HG03460 (cell line): ENCODE results near the gene RICTOR.

ENCODE experiments used
- ATAC-seq: cut with Tn5 transposase; IDR thresholded peaks from one replicate; pipeline ENCODE4 v1.9.1; 2021; ENCODE audit not compliant: unreplicated experiment

Gene RICTOR

DNA sequence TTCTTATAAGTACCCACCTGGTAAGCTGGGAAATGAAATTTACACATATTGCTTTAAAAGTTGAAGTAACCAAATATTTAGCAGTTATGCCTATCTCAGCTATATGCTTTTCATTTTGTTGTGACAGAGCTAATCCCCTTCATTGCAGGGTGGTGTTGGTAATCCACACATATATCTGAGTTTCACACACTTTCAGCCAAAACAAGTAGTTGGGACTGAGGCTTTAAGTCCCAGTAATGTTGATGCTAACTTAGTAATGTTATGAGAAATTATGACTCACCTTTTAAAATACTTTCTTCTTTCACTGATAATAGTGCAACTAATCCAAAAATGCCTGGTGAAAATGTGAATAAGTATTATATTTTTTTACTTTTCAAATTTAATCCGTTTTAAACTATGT is 19.2 kb upstream of the RICTOR start:
- no peak for ATAC-seq

DNA sequence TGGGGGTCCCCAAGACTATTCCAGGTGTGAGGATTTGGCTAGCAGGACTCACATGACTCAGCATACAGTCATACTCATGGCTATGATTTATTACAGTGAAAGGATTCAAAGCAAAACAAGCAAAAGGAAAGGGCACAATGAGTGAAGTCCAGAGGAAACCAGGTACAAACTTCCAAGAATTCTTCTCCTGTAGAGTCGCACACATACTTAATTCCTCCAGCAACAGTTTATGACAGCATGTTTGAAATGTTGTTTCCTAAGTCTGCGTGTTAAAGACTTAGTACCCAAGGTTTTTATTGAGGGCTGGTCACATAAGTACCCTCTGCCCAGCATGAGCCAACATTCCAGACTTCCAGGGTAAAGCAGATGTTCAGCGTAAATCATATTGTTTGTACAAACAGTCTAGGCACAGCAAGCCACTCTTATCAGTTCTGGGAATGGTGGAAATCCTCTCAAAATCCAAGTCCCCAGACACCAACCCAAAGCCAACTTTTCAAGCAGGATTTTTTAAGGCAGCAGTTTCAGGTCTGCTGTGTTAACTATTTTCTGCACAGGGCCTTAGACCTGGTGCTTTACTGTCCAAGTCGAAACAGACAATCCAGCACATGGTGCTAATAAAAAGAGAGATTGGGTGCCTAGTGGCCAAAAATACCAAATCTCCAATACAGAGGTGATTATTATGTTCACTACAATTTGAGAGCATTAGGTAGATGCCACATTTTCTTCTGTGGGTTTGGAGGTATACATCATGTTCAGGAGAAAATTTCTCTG is 18.6 kb upstream of the RICTOR start:
- ATAC-seq: no peak

DNA sequence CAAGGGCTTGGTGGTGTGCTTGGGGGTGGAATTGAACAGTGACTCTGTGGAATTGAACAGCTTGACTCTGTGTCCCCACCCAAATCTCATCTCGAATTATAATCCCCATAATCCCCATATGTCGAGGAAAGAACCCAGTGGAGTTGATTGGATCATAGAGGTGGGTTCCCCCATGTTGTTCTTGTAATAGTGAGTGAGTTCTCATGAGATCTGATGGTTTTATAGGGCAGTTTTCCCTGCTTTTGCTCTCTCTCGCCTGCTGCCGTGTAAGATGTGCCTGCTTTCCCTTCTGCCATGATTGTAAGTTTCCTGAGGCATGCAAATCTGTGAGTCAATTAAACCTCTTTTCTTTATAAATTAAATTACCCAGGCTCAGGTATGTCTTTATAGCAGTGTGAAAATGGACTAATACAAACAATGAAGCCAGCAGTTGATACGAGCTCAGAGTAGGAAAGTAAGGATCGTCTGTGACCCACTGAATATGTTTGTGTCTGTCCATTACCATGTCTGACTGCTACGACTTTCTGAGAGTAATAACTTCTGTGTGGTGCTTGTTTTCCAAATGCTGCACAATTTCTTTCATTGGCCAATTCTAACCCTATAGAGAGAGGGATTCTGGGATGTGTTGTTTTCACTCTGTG is 17.9 kb upstream of the RICTOR start:
- ATAC-seq: no peak

DNA sequence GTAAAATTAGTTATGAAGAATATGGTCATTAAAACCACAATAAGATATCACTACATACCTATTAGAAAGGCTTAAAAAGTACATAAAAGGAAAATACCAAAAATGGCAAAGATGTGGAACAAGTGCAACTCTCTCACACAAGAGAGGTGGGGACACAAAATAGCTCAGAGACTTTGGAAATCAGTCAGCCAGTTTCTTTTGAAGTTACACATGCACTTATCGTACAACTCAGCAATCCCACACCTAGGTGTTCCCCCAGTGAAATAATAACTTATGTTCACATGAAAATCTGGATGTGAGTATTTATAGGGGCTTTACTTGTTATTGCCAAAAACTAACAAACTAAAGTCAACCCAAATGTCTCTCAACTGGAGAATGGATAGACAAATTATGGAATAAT is 9.8 kb upstream of the RICTOR start:
- no peak for ATAC-seq

DNA sequence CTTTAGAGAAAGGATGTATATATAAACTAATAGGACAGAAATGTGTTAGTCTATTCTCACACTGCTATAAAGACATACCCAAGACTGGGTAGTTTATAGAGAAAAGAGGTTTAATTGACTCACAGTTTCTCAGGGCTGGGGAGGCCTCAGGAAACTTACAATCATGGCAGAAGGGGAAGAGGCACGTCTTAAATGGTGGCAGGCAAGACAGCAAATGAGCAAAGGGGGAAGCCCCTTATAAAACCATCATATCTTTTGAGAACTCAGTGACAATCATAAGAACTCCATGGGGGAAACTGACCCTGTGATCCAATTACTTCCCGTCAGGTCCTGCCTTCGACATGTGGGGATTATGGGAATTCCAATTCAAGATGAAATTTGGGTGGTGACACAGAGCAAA is 8.8 kb upstream of the RICTOR start:
- no peak for ATAC-seq

DNA sequence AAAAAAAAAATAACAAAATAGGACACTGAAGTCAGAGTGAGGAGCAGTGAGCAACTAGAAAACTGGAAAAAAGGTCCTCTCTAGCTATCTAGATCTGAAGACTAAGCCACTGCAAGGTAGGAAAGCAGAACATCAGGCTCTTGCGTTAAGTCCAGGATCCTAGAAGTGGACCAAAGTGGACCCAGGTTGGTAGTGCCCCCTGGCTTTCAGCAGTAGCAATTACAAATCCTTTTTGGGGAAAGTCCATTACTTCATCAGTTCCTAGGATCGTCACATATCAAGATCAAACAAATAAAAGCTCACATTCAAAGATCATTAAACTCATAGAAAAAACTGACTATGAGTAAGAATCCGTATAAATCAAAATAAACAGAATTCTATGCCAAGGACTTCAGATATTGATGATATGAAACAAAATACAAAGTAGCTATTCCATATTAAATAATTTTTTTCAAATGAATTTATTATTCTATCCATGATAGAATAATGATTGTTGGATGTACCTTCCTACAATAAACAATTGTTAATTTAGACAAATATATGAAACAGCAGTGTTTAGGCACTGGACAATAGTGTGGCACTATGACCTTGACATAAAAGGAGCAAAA is 6.5 kb upstream of the RICTOR start:
- peak; percentile 39 for ATAC-seq

DNA sequence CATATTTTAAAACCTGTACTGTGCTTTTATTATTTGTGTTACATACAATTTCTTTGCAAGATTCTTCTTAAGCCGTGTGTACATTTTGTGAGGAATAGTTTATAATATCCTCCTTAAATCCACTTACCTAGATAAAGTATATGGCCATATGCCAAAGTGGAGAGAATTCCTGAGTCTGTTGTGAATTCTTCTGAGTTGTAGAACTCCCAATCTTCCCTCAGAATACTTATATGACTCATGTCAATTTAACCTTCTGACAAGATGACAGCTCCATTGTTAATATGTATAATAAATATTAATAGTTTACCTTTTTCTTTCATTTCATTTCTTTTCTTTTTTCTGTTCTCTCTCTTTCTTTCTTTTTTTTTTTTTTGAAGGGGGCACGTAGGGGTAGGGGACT is 6.0 kb upstream of the RICTOR start:
- no peak for ATAC-seq

DNA sequence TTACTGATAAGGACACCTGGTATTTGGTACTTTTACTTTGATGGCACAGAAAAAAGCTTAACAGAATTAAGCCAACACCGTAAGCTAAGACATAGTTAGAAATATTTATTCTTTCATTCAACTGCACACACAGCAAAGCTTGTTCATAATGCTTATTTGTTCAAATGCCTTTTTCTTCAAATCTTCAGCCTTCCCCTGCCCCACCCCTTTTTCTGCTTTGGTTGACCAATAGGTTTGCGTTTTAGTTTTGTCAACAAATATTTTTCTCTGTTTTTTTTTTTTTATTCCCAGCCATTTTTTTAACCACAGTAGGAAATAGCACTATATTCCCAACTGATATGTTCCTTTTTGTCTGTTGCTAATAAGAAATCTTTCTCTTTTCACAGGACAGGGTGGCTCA is 4.9 kb upstream of the RICTOR start:
- no peak for ATAC-seq

DNA sequence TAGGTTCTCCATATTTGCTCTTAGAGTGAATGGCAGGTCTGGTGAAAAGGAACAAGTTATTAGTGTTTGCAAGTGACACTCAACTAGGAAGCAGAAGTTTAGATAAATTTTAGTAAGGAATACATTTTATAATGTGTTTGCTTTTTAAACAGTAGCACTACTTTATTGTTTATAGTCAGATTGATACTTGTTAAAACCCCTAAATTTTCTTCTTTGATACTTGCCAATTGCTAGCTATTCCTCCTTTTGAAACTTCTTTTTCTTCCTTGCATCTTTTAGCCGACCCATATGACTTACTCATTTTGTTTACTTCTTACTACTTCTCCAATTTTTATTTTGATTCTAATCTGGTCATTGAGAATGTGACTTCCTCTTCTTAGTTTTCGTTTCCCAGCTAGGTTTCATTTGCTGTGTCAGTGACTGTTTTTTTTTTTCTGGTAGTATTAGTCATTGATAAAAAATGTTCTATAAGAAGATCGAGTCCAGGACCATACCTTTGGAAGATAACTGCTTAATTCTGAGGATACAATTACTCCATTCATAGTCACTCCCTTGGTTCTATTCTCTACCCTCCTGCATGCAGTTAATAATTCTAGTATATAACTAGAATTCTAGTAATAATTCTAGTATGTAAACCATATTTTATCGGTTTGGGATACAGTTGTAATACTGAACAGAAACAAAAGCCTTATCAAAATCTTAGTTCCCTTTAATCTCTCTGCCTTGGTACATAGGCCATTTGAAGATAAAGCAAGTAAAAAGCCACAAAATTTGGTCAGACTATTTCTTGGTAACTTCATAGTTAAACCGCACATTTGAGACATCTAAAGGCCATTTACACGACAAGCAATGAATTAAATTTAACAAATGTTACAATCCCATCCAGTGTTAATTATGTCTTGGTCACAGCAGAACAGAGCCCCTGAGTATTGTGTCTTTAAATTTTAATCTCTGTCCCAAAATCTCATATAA is 2.8 kb upstream of the RICTOR start:
- ATAC-seq: peak; percentile 15

DNA sequence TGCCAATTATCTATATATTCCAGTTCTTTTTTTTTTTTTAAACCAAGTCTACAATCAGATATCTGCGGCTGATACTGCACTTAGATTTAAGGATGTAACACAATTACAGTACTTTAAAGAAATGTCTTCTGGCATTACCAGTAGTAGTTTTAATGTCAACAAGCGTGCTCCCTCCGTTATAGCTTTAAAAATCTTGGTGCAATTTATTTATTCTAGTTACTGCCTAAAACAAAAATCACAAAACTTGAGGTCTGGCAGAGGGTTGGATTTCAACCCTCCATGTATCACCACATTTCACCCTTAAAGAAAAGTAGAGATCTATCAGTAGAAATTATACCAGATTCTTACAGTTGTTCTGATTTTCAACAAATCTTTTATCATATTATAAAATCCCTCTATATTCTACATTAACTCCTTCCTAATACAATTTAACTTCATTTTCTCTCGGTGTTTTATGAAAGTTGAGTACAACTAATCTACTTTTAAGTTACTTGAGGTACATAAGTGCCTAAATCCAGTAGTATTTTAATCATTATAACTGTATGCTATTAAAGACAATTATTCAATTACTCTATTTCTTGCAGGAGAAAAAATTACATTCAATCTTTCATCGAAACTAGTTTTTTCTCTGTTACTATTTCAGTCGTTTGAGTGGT is 2.0 kb upstream of the RICTOR start:
- ATAC-seq: no peak

DNA sequence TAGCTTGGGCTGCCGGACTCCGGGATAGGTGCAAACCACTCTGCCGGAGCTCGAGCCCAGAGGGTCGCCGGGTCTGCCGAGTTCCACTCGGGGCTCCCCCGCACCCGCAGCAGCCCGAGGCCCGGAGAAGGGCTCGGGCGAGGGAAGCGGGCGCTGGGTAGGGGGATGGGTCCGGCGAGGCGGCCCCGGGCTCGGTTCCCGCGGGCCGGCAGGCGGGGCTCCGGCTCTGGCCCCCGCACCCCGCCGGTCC is 507 bp downstream of the RICTOR start:
- peak; percentile 19 for ATAC-seq

DNA sequence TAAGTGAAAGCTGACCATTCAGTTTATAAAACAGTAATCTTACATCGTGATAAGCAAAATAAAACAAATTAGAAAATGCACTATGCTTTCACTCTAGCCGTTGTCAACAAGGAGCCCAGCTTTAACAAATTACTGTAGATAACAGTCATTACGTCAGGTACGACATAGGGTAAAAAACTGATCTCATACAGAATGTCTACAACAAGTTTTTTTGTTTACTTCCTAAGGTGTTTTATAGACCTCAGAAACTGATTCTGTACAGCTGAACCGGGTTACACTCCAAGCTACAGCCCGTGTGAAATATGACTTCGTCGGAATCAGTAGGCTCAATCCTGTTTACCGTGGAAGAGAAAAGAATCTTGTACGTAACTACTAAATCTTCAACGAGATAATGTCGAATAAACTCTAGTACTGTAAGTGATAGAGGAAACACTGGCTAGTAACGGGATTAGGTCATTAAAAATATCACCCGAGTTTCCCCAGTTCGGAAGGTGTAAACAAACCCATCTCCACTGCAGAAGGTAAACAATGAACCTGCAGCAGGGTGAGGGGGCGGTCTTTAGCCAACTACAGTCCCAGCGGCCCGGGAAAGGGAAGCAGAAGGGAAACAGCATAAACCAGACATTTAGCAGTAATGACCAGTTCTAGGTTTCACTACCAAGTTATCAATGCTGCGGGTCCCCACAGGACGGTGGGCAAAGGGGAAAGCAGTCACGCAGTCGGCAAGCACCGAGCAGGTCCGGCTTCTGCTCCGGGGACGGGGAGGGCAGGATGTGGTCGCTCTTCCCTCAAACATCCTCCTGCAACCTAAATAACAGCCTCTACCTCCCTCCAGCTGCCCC is 1.1 kb downstream of the RICTOR start:
- ATAC-seq: peak; percentile 47

DNA sequence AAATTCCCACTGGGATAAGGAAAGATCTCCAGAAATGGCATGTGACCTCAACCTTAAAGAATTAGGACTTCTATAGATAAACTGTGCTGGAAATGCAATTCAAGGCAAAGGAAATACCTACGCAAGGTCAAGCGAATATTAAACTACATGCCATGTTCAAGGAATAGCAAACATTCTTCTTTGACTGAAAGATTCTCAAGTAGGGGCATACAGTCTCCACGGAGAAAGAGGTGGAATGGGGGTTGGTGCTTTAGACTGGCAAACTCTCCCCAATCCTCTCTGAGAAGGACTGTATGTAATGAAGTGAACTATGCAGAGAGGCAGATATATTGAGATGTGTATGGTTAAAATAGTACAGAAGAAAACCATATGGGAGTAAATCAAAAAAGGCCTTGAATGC is 6.1 kb downstream of the RICTOR start:
- no peak for ATAC-seq

DNA sequence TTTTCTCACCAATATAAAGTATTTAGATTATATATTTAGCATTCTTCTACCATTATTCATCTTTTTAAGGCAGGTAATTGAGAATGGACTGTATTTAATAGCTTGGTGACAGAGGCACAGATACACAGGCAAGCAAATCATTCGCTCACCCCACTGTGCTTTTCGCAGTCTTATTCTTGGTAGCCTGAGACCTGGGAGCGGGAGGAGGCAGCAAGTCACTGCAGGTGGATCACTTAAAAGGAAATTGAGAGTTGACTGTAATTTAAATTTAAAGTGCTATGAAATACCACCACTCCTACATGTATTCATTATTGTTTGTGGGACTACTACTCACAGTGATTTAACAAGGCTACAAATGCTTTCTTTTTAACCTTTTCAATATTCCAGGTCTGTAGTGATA is 9.7 kb downstream of the RICTOR start:
- ATAC-seq: no peak

DNA sequence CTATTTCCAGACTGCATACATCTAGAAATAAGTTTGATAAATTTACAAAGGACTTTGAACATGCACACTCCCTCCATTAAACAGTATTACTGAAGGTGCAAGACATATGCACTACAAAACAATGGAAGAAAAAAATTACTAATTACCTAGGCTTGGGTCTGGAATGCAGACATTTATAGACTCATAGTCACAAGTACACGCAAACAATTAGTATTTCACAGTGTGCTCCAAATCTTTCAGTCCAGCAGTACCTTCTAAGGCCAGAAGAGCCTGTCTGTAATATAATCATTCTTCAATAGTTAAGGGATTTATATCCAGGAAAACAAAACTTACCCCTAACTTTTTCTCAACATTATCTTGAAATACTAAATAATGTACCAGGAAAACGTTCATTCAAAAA is 11.2 kb downstream of the RICTOR start:
- ATAC-seq: no peak

DNA sequence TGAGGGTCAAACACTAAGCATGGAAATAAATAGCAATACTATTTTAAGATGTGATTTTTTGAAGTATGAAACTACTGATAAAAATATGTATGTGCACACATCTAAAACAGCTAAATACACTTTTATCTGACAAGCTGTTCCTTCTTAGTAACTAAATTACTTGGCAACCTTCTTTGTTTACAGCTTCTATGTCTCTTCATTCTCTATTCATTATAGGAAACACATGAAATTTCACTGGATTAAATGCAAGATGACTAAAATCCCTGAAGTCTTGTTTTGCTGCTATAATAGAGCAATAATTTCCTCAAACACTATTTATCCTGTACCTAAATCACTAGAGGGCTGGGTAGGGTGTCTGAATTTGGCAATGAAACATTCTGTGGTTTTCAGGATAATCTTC is 11.7 kb downstream of the RICTOR start:
- no peak for ATAC-seq

DNA sequence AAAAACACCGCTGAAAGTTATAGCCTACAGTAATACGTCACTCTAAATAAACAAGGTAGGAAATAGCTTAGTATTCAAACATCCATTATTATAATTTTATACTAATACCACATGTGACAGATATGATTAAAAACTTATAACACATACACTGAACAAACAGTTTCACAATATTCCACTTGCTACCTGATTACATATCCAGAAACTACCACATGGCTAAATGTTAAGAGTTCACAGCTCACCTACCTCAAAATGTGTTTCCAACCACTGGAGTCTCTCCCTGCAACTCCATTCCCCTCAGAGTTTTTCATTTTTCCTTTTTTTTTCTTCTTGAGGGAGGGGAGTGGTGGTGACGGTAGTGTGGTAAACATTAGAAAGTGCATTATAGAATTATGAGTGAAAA is 12.1 kb downstream of the RICTOR start:
- ATAC-seq: no peak

DNA sequence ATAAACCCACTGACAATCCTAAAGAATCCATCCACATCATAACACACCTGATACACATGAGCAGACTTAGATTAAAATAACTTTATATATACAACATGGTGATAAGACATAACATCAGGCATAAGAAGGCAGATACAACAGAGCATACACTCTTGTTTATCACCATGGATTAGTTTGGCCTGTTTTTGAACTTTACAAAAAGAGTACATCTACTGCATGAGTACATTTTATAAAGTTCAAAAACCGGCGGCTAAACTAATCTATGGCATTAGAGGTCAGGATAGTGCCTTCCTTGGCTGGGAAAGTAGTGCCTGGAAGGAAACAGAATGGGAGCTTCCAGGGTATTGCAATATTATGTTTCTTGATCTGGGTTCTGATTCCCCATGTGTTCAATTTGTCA is 15.1 kb downstream of the RICTOR start:
- ATAC-seq: no peak

DNA sequence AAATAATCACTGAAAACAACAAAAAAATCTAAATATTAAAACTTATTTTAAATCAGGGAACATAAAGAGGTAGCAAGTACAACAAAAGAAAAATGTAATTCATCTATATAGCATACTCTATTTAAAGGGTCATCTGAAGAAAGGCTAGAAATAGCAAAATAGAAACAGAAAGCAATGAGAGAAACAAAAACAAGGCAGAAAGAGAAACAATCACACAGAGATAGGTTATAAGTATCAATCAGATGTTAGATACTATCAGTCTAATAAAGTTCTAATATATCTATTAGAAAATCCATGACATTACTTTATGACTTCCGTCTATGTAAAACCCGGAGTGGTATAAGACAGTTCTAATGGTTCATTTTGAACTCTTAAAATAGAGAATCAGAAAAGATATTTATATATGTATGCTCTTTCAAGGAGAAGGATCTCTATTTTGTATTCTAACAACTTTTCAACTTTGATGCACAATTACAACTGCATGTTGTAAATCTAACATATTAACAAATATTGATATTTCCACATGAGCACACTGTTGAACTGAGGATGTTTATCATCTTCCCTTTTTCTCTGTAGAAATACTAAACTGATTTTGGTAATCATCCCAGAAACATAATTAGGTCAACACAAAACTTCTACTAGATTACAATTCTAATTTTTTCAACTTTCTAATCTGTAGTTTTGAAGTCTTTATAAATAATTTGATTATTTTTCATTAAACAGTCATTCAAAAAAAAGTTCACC is 15.8 kb downstream of the RICTOR start:
- peak; percentile 78 for ATAC-seq
